ENCODE data around the gene SH3RF3. TPM values are rescaled to one million over a fixed set of nuclear protein-coding genes. Genes with fewer than 3 reads are reported as not detected.

The SH3RF3 gene
- total and polyA plus RNA-seq, 2 of the 13 experiments (the other 11 are each of a cell fraction or from before 2014, with no cell fraction given): 0.04 TPM; not detected in 1

- no peak overlapping the region for H2AFZ ChIP-seq (ENCODE audit: low read length)
- no peak overlapping the region for H3K4me3 ChIP-seq (replicated peaks in 1 of 3; ENCODE audit: insufficient read depth in 1 of 3, low read depth in 2 of 3, low read length in 3 of 3)
- no peak overlapping the region for H3K9ac ChIP-seq (ENCODE audit: insufficient read depth, low read depth, low read length)
- no peak for DNase-seq (ENCODE audit: low spot score)
- peaks cover 11% of the 10 kb centered on the region for H3K9me3 ChIP-seq (ENCODE audit: low read length)
- H3K27me3 ChIP-seq (ENCODE audit: control insufficient read depth in 1 of 2, insufficient read depth in 2 of 2, low read length in 2 of 2): no peaks in the 10 kb centered on the region
- POLR2A ChIA-PET: no interaction called here
- no peak for ATAC-seq
- H3K27ac ChIP-seq (ENCODE audit: extremely low read length, insufficient read depth, low read length): no peak overlapping the region
- no peak overlapping the region for H3K4me2 ChIP-seq (ENCODE audit: low read depth, low read length)
- no peak for TF ChIP-seq ZNF451 (CRISPR knock-in tag; IDR thresholded peaks at IDR 0.05)
- TF ChIP-seq NPAS2 (CRISPR knock-in tag; IDR thresholded peaks at IDR 0.05; ENCODE audit: borderline replicate concordance): no peak
- TF ChIP-seq ZNF275 (CRISPR knock-in tag; IDR thresholded peaks at IDR 0.05; ENCODE audit: borderline replicate concordance): no peak
- TF ChIP-seq MAZ (IDR thresholded peaks at IDR 0.05; ENCODE audit: borderline replicate concordance, low read depth, low read length): no peak
- TF ChIP-seq MAZ (CRISPR knock-in tag; IDR thresholded peaks at IDR 0.05; ENCODE audit: low read depth): no peak
- TF ChIP-seq ZNF703 (CRISPR knock-in tag; IDR thresholded peaks at IDR 0.05; ENCODE audit: borderline replicate concordance): no peak
- no peak for TF ChIP-seq EP300 (IDR thresholded peaks at IDR 0.05; ENCODE audit: low read depth in 2 of 2, low read length in 2 of 2)
- no peak for TF ChIP-seq EP300 (CRISPR knock-in tag; IDR thresholded peaks at IDR 0.05; ENCODE audit: borderline replicate concordance)
- TF ChIP-seq ZFP90 (CRISPR knock-in tag; IDR thresholded peaks at IDR 0.05; ENCODE audit: borderline replicate concordance): no peak
- TF ChIP-seq USF2 (IDR thresholded peaks at IDR 0.05; ENCODE audit: low read depth, low read length): no peak
- no peak for TF ChIP-seq USF2 (CRISPR knock-in tag; IDR thresholded peaks at IDR 0.05; ENCODE audit: borderline replicate concordance)
- TF ChIP-seq HNRNPUL1 (IDR thresholded peaks at IDR 0.05; ENCODE audit: low read depth, low read length): no peak
- TF ChIP-seq MTF2 (CRISPR knock-in tag; IDR thresholded peaks at IDR 0.05; ENCODE audit: borderline replicate concordance): no peak
- TF ChIP-seq DRAP1 (CRISPR knock-in tag; IDR thresholded peaks at IDR 0.05): no peak
- TF ChIP-seq ZBTB33 (CRISPR knock-in tag; IDR thresholded peaks at IDR 0.05): no peak
- TF ChIP-seq KDM1A (CRISPR knock-in tag; IDR thresholded peaks at IDR 0.05): no peak
- TF ChIP-seq ZBTB7A (CRISPR knock-in tag; IDR thresholded peaks at IDR 0.05): no peak
- no peak for TF ChIP-seq SYNCRIP (IDR thresholded peaks at IDR 0.05; ENCODE audit: insufficient read depth, low read depth, low read length)
- no peak for TF ChIP-seq HNF4G (IDR thresholded peaks at IDR 0.05; ENCODE audit: borderline replicate concordance, low read depth, low read length)
- no peak for TF ChIP-seq HNF4G (CRISPR knock-in tag; IDR thresholded peaks at IDR 0.05; ENCODE audit: borderline replicate concordance, low read depth)
- H3K36me3 ChIP-seq (replicated peaks in 1 of 2; ENCODE audit: control insufficient read depth in 1 of 2, insufficient read depth in 2 of 2, low read length in 2 of 2): no peaks in the 10 kb centered on the region
- no peaks in the 10 kb centered on the region for H3K79me2 ChIP-seq (ENCODE audit: insufficient read depth, low read length)
- BruUV-seq (replicated peaks): no TSS peak
- CTCF ChIA-PET (ENCODE audit: low intra/inter-chr PET ratio, low total read pairs): no interaction called here
- no peaks in the 10 kb centered on the region for H3K4me1 ChIP-seq (ENCODE audit: insufficient read depth, low read length)
- FAIRE-seq: no peak
- H4K20me1 ChIP-seq (ENCODE audit: insufficient read depth, low read length): no peaks in the 10 kb centered on the region
- intact Hi-C loops (cut with micrococcal nuclease; ENCODE audit: unreplicated experiment) (no loop called here), in situ Hi-C loops (cut with HindIII; ENCODE audit: extremely low pct_ligation_motif_present, low pct_unique_long_range_greater_than_20kb) (no loop called here)
- 67% methylated on average over 4 of the region's 4 CpGs for WGBS (ENCODE audit: low lambda C conversion rate)
These were observed 39.3 kb upstream of the SH3RF3 start for GRCh38 chr2:109089602-109090300.
